CD4-positive, alpha-beta T cell treated with Interleukin-17A for 1 hour (primary cell): Measurements from ENCODE around the gene DEUP1.
"Not testable (repeated sequence)": the region's sequence is repeated elsewhere in the genome, so short reads cannot be mapped to it uniquely, and the experiment has no call there.

Experiments
- DNase-seq: peaks from one replicate; pipeline ENCODE4 v3.0.0-alpha.2; 2020

DEUP1 gene

GRCh38 chr11:93330446-93330984 lies at the start of gene DEUP1:
DEUP1 (plus strand) TSS chr11:93330742; CDS start chr11:93332260, 1,518 bp downstream.
- no peak for DNase-seq

DNA sequence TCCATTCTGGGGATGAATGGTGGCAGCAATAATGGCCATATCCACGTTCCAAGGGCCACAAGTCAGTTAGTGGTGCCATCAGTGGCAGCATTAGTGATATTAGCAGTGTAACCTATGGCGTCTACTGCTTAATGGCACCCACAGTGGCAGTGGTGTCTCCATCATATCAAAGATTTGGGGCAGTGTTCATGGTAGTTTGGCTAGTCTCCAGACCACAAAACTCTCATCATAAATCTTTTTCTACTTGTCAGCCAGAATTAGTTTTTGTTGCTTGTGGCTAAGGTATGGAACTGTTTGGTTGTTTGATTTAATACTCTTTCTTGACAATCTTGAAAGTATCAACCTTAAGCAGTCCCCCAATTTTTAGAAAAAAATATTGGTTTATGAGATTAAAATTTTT lies 45.1 kb upstream of the DEUP1 start:
- DNase-seq: no peak

- no peak for DNase-seq
Measured at GRCh38 chr11:93287434-93287833, 43.1 kb upstream of the DEUP1 start.

DNA sequence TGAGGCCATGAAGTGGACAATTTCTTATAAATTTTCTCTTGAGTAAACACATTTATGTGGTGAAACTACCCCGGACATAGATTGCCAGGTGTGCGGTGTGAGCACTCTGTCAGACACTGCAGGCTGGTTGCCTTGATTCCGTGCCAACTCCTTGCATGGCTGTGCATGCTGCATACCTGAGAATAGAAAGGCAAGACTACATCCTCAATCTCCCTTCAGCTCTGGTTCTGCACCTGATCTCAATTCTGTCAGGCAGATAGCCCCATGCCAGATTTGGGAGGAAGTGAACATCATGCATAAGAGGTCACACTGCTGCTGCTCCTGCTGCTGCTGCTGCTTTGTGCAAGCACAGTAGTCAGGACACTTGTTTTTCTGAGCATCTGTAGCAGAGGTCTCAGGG lies 42.5 kb upstream of the DEUP1 start:
- no peak for DNase-seq

DNA sequence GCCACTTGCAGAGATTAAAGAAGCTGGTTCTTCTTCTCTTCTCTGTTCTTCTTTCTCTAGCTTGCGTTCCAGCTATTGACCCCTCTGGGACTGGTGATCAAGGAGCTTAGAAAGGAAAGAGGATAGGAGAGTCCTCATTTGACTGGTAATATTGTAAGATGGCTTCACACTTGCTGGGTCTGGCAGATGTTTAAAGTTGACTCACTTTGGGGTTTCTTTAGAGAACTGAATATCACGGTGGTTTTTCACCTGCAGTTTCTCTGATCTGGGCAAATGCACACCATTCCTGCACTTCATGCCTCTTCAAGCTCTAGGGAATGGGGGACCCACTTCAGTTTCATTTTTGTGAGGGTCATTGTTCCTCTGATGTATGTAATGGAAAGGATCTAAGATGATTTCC lies 41.8 kb upstream of the DEUP1 start:
- no peak for DNase-seq

- no peak for DNase-seq
Measured at GRCh38 chr11:93289782-93290463, 40.6 kb upstream of the DEUP1 start.

DNA sequence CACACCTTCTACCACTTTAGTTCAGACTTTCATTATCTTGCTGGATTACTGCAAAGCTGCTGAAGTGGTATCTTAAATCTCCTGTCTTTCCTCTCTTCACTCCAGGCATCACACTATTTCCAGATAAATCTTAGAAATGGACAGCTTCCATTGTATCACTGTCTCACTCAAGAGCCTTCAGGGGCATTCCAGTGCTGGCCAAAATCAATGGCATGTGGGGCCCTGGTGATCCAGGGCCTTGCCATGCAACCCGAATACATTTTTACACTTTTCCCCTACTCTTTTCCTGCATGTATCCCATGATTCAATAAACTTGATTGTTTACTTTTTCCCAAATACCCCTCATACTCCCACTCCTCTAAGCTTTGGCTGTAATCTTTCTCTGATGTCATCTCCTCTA lies 39.4 kb upstream of the DEUP1 start:
- DNase-seq: no peak

- no peak for DNase-seq
Measured at GRCh38 chr11:93291898-93292297, 38.6 kb upstream of the DEUP1 start.

DNA sequence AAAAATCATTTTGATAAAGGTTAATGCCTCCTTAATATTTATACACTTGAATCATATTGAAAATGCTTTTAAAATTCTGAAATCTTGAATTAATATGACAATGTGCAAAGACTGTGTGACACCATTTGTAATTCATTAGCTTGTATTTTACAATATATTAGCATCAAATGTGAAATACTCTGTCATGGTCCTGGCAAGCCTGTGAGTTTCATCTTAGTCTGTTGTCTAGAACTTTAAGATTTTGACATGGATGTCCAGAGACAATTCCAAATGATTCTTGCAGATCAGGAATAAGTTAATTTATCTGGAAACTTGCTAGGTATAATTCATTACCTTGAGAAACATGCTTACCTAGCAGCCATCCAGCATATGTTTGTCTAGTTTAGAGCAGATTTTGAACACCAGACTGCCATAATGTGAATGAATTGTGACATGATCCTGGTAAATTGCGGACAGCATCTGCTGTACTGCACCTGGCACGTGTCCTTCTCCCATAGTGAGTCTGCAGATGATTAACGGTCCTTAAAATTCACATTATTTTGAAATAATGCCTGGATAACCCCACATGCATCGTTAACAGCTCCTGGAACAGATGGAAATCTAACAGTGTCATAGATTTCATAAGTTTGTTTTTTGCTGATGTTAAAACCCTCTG lies 34.5 kb upstream of the DEUP1 start:
- DNase-seq: no peak

DNA sequence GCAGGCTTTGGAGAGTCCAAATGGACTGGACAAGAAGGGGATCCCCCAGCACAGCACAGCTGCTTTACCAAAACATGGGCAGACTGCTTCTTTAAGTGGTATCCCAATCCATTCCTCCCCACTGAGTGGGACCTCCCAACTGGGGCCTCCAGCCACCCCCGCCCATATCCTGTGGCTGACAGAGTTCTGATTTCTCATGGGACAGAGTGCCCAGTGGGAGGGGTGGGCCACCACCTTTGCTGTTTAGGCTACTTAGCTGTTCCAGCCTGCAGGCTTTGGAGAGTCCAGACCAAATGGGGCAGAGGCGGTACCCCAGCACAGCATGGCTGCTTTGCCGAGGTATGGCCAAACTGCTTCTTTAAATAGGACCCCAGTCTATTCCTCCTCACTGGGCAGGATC lies 26.9 kb upstream of the DEUP1 start:
- no peak for DNase-seq

- not testable (repeated sequence) for DNase-seq
Measured at GRCh38 chr11:93314399-93314798, 16.1 kb upstream of the DEUP1 start.

DNA sequence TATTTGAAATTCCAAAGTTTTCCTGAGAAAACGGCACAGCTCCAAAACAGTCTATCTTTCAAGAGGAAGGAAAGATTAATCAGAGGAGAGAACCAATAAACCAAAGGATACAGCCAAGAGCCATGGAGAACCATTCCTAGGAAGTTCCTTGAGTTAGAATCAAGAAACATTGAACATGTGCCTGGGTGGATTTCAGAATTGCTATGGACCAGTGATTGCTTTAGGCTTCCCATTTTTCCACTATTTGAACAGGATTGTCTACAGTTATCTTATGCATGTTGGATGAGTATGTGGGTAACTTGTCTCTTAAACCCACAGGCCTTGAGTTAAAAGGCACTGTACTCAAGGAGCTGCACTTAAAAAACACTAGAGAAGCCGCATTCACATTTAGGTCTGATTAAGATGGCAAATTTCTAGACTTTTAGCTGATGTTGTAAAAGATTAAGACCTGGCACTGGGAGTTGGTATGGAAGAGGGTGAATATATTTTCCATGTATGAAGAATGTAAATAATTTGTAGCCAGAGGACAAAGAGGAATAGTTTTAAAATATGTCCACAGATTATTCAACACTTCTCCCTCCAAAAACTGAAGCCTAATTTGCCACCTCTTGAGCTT lies 11.2 kb upstream of the DEUP1 start:
- DNase-seq: no peak

- DNase-seq: no peak
Measured at GRCh38 chr11:93320230-93320629, 10.3 kb upstream of the DEUP1 start.

DNA sequence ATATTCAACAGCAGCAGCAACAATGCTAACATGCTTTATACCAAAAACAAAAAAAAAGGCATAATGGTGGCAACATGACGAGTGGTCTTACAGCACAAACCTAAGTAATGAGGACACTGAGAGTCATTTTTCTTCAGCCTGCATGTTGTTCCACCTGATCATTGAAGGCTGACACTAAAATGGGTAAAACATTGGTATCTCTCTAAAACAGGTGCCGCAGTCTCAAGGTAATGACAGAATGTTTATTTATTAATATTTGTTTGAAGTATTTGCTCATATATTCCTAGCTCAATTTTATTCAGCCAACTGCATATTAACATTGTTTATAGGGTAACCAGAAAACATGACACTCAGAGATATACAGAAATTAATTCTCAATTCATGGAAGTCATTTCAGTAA lies 8.3 kb upstream of the DEUP1 start:
- no peak for DNase-seq

- DNase-seq: no peak
Measured at GRCh38 chr11:93323747-93324146, 6.8 kb upstream of the DEUP1 start.

DNA sequence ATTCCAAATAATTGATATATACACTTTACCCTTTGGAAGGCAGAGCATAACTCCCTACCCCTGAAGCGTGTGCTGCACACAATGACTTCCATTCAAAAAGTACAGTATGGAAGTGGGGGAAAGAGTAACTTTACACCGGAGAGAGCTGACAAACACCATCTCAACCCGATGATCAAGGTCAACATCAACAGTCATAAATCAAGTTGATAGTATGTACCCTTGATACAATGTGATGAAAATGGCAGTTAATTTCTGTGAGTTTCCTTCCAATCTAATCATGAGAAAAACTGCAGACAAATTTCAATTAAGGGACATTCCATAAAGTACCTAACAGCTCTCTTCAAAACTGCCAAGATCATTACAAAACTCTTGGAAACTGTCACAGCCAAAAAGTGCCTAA lies 6.0 kb upstream of the DEUP1 start:
- DNase-seq: no peak

- no peak for DNase-seq
Measured at GRCh38 chr11:93326681-93327080, 3.9 kb upstream of the DEUP1 start.

GRCh38 chr11:93329936-93330445 lies 551 bp upstream of the DEUP1 start:
- DNase-seq: no peak

DNA sequence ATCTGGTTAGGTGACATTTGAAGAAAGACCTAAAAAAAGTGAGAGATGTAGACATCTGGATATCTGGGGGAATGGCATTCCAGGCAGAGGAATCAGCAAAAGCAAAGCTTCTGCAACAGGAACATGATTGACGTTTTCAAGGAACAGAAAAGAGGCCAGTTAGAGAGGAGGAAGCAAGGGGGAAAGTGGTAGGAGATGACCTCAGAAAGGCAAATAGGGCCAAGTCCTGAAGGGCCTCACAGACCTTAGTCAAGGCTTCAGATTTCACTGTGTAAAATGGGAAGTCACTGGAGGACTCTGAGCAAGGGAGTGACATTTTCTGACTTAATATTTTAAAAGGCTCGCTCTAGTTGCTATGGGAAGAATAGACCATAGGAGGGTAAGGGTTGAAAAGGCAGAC lies 9.7 kb downstream of the DEUP1 start:
- no peak for DNase-seq

DNA sequence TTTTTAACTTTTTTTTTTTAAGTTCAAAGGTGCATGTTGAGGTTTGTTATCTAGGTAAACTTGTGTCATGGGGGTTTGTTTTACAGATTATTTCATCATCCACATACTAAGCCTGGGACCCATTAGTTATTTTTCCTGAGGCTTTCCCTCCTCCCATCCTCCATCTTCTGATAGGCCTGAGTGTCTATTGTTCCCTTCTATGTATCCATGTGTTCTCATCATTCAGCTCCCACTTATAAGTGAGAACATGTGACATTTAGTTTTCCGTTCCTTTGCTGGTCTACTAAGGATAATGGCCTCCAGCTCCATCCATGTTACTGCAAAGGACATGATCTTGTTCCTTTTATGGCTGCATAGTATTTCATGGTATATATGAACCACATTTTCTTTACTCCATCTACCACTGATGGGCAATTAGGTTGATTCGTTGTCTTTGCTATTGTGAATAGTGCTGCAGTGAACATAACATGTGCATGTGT lies 14.4 kb downstream of the DEUP1 start:
- DNase-seq: no peak

GRCh38 chr11:93348930-93349329 lies 18.4 kb downstream of the DEUP1 start:
- DNase-seq: no peak

DNA sequence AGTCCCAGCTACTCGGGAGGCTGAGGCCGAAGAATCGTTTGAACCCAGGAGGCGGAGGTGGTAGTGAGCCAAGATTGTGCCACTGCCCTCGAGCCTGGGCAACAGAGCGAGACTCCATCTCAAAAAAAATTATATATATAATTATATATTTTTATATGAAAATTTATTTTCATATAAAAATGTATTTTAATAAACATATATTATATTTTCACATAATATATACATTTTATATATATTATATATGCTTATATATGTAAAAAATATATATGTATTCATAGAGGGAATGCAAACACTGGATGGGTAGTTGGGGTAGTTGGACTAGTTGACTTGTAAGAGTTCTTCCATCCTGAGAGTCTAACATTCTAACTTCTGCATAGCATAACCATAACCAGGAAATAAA lies 20.3 kb downstream of the DEUP1 start:
- no peak for DNase-seq

DNA sequence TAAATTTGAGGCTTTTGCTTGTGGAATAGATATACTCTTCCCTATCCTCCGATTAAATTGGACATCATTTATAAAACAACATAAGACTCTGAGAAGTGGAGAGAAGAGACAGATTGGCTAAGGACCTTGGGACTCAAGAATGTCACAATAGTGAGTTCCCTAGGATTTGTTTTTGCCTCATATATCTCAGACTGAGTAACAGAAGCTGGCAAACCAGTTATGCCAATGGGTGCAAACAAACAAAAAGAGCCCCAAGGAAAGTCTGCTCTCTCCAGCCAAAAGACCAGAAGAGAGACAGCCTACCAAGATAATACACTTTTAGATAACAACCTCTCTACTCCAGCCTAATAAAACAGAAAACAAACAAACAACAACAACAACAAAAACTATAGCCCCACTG lies 28.9 kb downstream of the DEUP1 start:
- DNase-seq: no peak

GRCh38 chr11:93361435-93361834 lies 30.9 kb downstream of the DEUP1 start:
- no peak for DNase-seq
